ENCODE results near the gene GDNF.

GDNF gene

GRCh38 chr5:37792975-37793631 lies 46.7 kb downstream of the GDNF start:
- Histone ChIP-seq H3K4me3 (ENCODE audit: low read depth, low read length, poor library complexity, severe bottlenecking) (no peak overlapping the region), H3K4me1 (ENCODE audit: insufficient read depth, low read length, severe bottlenecking) (no peaks in the 10 kb centered on the region), H3K27me3 (ENCODE audit: insufficient read depth, low read length) (no peaks in the 10 kb centered on the region), H3K9me2 (ENCODE audit: low read depth, low read length) (no peaks in the 10 kb centered on the region), H3K79me2 (ENCODE audit: insufficient read depth, low read length) (no peaks in the 10 kb centered on the region), H3K36me3 (ENCODE audit: insufficient read depth, low read length) (no peaks in the 10 kb centered on the region), H4K20me1 (ENCODE audit: insufficient read depth, low read length) (no peaks in the 10 kb centered on the region), H3K9ac (ENCODE audit: low read length) (no peak overlapping the region), H3F3A (ENCODE audit: insufficient read depth, low read length) (no peaks in the 10 kb centered on the region), H3K4me2 (ENCODE audit: low read length) (no peak overlapping the region), H3K9me3 (ENCODE audit: low read length) (no peaks in the 10 kb centered on the region), H2AFZ (ENCODE audit: low read length) (no peak overlapping the region), H3K27ac (ENCODE audit: low read depth, low read length, poor library complexity, severe bottlenecking) (no peak overlapping the region)
- TF ChIP-seq CTCF (IDR thresholded peaks at IDR 0.05; ENCODE audit: low read length) (no peak), EZH2 (IDR thresholded peaks at IDR 0.05; ENCODE audit: borderline replicate concordance, low read length) (no peak)

DNA sequence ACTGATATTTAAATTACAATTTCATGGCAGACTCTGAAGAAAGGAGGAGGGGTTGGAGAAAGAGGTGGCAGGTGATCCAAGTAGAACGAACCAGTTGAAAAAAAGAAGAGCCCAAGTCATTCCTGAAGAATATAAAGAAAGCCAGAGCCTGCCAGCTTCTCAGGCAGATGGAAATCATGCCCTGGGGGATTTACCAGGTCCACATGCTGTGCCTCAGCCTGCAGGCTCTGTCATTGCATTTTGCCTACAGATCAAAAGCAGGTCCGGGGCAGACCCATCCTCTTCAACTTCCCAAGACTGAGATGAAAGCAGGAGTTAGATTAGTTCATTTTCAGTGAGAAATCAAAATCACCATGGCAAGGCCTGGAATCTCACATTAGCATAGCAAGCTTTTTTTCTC lies 48.5 kb downstream of the GDNF start:
- H3K9ac ChIP-seq (ENCODE audit: low read length) = no peak overlapping the region
- H4K20me1 ChIP-seq (ENCODE audit: insufficient read depth, low read length) = no peaks in the 10 kb centered on the region
- H3K36me3 ChIP-seq (ENCODE audit: insufficient read depth, low read length) = no peaks in the 10 kb centered on the region
- no peak overlapping the region for H3K4me3 ChIP-seq (ENCODE audit: low read depth, low read length, poor library complexity, severe bottlenecking)
- H3K27ac ChIP-seq (ENCODE audit: low read depth, low read length, poor library complexity, severe bottlenecking) = no peak overlapping the region
- H3F3A ChIP-seq (ENCODE audit: insufficient read depth, low read length) = no peaks in the 10 kb centered on the region
- no peaks in the 10 kb centered on the region for H3K9me2 ChIP-seq (ENCODE audit: low read depth, low read length)
- H3K27me3 ChIP-seq (ENCODE audit: insufficient read depth, low read length) = no peaks in the 10 kb centered on the region
- no peaks in the 10 kb centered on the region for H3K4me1 ChIP-seq (ENCODE audit: insufficient read depth, low read length, severe bottlenecking)
- H2AFZ ChIP-seq (ENCODE audit: low read length) = no peak overlapping the region
- H3K4me2 ChIP-seq (ENCODE audit: low read length) = no peak overlapping the region
- H3K79me2 ChIP-seq (ENCODE audit: insufficient read depth, low read length) = no peaks in the 10 kb centered on the region
- TF ChIP-seq CTCF (IDR thresholded peaks at IDR 0.05; ENCODE audit: low read length) = no peak
- TF ChIP-seq EZH2 (IDR thresholded peaks at IDR 0.05; ENCODE audit: borderline replicate concordance, low read length) = no peak
- H3K9me3 ChIP-seq (ENCODE audit: low read length) = no peaks in the 10 kb centered on the region

DNA sequence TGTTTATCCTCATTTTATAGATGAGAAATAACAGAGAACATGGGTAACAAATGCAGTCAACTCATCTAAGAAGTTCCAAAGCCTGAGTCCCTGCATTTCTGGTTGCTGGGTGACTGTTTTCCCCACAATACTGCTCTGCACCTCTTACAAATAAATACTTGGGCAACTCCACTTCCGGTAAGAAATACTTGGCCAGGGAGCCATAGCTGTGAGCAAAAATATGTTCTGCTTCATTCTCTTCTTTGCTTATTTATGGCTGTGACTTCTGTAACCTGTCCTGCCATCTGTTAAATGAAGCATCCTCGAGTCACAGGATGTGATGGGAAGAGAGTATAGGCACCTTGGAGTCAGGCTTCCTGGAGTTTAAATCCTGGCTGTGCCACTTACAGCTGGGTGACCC lies 49.9 kb downstream of the GDNF start:
- H4K20me1 ChIP-seq (ENCODE audit: insufficient read depth, low read length) = no peaks in the 10 kb centered on the region
- no peaks in the 10 kb centered on the region for H3K27me3 ChIP-seq (ENCODE audit: insufficient read depth, low read length)
- H3K79me2 ChIP-seq (ENCODE audit: insufficient read depth, low read length) = no peaks in the 10 kb centered on the region
- H3K4me3 ChIP-seq (ENCODE audit: low read depth, low read length, poor library complexity, severe bottlenecking) = no peak overlapping the region
- no peak overlapping the region for H3K4me2 ChIP-seq (ENCODE audit: low read length)
- H3K9me3 ChIP-seq (ENCODE audit: low read length) = no peaks in the 10 kb centered on the region
- H3K27ac ChIP-seq (ENCODE audit: low read depth, low read length, poor library complexity, severe bottlenecking) = no peak overlapping the region
- no peak overlapping the region for H3K9ac ChIP-seq (ENCODE audit: low read length)
- no peak overlapping the region for H2AFZ ChIP-seq (ENCODE audit: low read length)
- no peaks in the 10 kb centered on the region for H3F3A ChIP-seq (ENCODE audit: insufficient read depth, low read length)
- H3K9me2 ChIP-seq (ENCODE audit: low read depth, low read length) = no peaks in the 10 kb centered on the region
- H3K4me1 ChIP-seq (ENCODE audit: insufficient read depth, low read length, severe bottlenecking) = no peaks in the 10 kb centered on the region
- TF ChIP-seq CTCF (IDR thresholded peaks at IDR 0.05; ENCODE audit: low read length) = no peak
- no peak for TF ChIP-seq EZH2 (IDR thresholded peaks at IDR 0.05; ENCODE audit: borderline replicate concordance, low read length)
- no peaks in the 10 kb centered on the region for H3K36me3 ChIP-seq (ENCODE audit: insufficient read depth, low read length)
